ENCODE measurements around the gene MTIF3.

The MTIF3 gene

DNA sequence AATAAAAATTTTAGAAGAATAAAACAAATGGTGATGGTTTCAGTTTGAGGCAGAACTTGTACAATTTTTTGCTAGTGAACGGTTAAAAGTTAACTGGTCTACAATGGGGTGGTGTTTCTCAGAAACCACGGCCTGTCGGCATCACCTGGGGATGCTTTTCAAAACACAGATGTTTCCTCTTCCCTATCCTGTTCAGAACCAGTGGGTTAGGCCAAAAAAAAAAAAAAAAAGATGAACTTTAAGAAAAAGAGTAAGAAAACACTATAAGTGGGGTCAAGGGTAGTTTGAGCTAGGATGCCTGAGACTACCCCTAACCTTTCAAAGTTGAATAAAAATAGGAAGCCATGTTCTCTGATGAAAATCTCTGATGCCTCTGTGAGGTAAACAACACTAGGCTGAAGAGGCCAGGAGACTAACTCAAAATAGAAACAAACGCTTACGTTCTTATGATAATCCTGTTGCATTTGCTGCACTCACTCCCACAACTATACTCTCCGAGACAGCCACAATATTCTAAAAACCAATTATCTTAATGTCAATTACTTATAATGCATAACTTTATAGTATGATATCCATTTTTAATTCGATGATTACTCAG is 3.3 kb downstream of the MTIF3 start:
- TF ChIP-seq, protein P1, sequence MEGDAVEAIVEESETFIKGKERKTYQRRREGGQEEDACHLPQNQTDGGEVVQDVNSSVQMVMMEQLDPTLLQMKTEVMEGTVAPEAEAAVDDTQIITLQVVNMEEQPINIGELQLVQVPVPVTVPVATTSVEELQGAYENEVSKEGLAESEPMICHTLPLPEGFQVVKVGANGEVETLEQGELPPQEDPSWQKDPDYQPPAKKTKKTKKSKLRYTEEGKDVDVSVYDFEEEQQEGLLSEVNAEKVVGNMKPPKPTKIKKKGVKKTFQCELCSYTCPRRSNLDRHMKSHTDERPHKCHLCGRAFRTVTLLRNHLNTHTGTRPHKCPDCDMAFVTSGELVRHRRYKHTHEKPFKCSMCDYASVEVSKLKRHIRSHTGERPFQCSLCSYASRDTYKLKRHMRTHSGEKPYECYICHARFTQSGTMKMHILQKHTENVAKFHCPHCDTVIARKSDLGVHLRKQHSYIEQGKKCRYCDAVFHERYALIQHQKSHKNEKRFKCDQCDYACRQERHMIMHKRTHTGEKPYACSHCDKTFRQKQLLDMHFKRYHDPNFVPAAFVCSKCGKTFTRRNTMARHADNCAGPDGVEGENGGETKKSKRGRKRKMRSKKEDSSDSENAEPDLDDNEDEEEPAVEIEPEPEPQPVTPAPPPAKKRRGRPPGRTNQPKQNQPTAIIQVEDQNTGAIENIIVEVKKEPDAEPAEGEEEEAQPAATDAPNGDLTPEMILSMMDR (IDR thresholded peaks at IDR 0.05; ENCODE audit: low read depth, low read length, missing control alignments): no peak
- no peak overlapping the region for H3K4me3 ChIP-seq (replicated peaks; ENCODE audit: low read depth, low read length)
- DNase-seq (ENCODE audit: extremely low read depth, low read depth): no peak

DNA sequence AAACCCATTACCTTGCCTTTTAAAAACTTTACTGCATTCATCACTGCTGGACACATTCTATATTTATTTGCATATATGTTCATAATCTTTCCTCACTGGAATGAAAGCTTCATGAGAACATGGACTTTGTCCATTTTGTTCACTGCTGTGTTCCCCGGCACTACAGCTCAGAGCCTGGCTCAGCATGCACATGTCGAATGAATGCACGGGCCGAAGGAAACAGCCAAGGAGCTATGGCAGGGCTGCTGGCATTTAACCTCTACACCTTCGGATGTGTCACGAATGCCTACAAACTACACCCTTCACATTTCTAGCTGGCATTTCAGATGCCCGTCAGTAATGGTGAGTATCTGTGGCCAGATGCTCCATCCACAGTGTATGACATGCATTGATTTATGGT is 7.6 kb downstream of the MTIF3 start:
- no peak overlapping the region for H3K4me3 ChIP-seq (replicated peaks; ENCODE audit: low read depth, low read length)
- TF ChIP-seq, protein P1 (IDR thresholded peaks at IDR 0.05; ENCODE audit: low read depth, low read length, missing control alignments): no peak
- DNase-seq (ENCODE audit: extremely low read depth, low read depth): no peak

DNA sequence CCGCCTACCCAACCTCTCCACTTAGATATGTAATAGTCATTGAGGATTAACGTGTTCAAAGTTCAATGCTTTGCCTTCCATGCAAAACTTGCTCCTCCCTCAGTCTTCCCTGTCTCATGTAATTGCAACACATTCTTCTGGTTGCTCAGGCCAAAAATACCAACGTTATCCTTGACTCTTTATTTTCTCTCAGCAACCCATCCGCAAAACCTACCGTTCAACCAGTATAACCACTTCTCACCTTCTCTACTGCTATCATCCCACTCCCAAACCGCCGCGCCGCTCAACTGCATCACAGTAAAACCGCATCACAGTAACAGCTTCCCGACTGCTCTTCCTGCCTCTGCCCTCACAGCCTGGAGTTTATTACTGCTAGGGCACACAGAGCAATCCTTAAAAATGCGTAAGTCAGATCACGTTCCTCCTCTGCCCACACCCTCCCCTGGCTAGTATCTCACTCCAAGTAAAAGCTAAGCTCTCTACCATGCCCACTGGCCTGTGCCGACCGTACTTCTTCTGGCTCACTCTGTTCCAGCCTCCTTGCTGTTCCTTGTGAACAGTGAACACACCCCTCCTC is 8.2 kb downstream of the MTIF3 start:
- TF ChIP-seq, protein P1 (IDR thresholded peaks at IDR 0.05; ENCODE audit: low read depth, low read length, missing control alignments): no peak
- DNase-seq (ENCODE audit: extremely low read depth, low read depth): no peak
- no peak overlapping the region for H3K4me3 ChIP-seq (replicated peaks; ENCODE audit: low read depth, low read length)

DNA sequence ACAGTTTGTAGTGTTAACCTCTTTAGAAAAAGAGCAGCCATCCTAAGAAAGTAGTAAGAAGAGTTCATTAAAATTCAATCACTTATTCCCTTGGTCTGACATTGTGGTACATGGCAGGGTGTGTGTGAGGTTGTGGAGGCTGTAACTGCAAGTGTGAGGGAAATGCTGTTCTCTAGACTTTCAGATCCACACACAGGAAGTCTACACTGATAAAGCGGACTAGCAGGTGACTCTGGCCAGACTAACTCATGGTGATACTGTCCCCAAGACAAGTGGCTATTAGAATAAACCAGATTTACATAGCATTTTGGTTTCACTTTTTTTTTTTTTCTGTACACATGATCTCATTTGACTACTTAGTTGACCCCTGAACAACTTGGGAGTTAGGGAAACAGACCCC is 10.0 kb downstream of the MTIF3 start:
- H3K4me3 ChIP-seq (replicated peaks; ENCODE audit: low read depth, low read length): no peak overlapping the region
- DNase-seq (ENCODE audit: extremely low read depth, low read depth): no peak
- TF ChIP-seq, protein P1 (IDR thresholded peaks at IDR 0.05; ENCODE audit: low read depth, low read length, missing control alignments): no peak

DNA sequence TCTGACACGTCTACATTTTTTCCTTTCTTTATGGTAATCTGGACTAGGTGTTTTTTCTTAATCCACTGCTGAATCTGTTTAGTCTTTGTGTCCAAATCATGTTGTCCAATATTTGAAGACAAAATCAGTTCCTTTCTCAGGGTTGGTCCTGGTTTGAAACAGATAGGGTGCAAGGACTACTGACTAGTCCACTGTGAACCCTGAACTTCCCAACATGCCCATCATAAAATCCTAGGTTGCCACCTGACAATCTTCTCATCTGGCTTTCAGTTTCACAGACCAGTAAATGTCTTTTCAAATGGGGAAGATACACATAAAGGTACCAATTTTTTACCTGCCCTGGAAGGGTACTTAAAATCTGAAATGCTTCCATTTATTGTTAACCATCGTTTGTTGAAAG is 13.2 kb downstream of the MTIF3 start:
- DNase-seq (ENCODE audit: extremely low read depth, low read depth): no peak
- TF ChIP-seq, protein P1 (IDR thresholded peaks at IDR 0.05; ENCODE audit: low read depth, low read length, missing control alignments): no peak
- H3K4me3 ChIP-seq (replicated peaks; ENCODE audit: low read depth, low read length): no peak overlapping the region

DNA sequence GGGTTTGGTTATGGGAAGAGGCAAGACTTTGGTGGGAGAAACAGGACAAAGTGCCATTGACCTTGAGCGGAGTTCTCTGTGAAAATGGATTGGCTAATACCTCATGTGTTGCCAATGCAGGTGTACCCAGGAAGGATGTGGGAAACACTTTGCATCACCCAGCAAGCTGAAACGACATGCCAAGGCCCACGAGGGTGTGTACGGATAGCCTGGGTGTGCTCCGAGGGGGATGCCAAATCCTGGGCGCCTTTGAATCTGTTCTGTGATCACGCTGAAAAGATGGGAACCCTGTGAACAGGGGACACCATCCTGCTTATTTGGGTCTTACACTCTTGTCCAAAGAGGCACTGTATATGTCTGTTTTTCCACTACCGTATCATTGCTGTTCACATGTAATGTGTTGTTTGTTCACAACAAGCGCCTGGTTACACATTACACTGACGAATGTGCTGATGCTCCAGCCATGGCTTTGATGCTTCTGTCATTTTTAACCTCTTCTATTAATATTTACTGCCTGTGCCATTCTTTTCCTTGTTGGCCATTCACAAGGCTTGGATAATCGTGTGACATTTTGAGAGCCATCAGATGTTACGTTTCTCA is 17.7 kb downstream of the MTIF3 start:
- H3K4me3 ChIP-seq (replicated peaks; ENCODE audit: low read depth, low read length): no peak overlapping the region
- DNase-seq (ENCODE audit: extremely low read depth, low read depth): no peak
- TF ChIP-seq, protein P1 (IDR thresholded peaks at IDR 0.05; ENCODE audit: low read depth, low read length, missing control alignments): no peak
